Measurements from ENCODE around the gene CALU. TPM values are rescaled to one million over a fixed set of nuclear protein-coding genes. Genes with fewer than 3 reads are reported as not detected.

The CALU gene
- polyA plus RNA-seq, 1 donor from 2014 or later: 38.1 TPM

DNA sequence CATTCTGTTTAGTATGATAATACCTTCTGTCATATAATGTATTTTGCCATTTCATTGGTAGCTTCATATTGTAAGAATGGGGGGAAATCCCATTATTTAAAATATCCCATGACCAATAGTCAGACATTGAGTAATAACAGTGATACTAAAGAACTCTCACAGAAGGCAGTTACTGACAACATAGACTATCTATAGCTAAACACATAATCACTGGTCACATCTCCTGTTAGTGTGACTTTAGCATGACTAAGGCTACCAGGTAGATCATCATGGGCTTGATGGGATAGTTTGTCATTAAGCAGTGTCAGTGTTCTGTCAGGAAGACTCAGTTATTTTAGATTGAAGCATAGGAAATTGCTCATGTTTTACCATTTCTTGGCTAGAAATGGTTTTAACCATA lies 20.1 kb downstream of the CALU start:
- TF ChIP-seq, protein P1, sequence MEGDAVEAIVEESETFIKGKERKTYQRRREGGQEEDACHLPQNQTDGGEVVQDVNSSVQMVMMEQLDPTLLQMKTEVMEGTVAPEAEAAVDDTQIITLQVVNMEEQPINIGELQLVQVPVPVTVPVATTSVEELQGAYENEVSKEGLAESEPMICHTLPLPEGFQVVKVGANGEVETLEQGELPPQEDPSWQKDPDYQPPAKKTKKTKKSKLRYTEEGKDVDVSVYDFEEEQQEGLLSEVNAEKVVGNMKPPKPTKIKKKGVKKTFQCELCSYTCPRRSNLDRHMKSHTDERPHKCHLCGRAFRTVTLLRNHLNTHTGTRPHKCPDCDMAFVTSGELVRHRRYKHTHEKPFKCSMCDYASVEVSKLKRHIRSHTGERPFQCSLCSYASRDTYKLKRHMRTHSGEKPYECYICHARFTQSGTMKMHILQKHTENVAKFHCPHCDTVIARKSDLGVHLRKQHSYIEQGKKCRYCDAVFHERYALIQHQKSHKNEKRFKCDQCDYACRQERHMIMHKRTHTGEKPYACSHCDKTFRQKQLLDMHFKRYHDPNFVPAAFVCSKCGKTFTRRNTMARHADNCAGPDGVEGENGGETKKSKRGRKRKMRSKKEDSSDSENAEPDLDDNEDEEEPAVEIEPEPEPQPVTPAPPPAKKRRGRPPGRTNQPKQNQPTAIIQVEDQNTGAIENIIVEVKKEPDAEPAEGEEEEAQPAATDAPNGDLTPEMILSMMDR (IDR thresholded peaks at IDR 0.05; ENCODE audit: poor library complexity, severe bottlenecking): no peak
- no peak for TF ChIP-seq TAF1 (IDR thresholded peaks at IDR 0.05; ENCODE audit: low read depth)
- TF ChIP-seq SMC3 (conservative IDR thresholded peaks at IDR 0.05; ENCODE audit: poor library complexity): no peak
- TF ChIP-seq EP300 (conservative IDR thresholded peaks at IDR 0.05; ENCODE audit: poor library complexity, severe bottlenecking): no peak
- TF ChIP-seq MXI1 (conservative IDR thresholded peaks at IDR 0.05; ENCODE audit: poor library complexity, severe bottlenecking): no peak
- TF ChIP-seq REST (IDR thresholded peaks at IDR 0.05; ENCODE audit: borderline replicate concordance): no peak
- Histone ChIP-seq H3K4me2 (ENCODE audit: low read length) (no peak overlapping the region), H3K9me3 (ENCODE audit: low read length) (no peaks in the 10 kb centered on the region), H3K79me2 (replicated peaks; ENCODE audit: insufficient read depth, low read length) (no peaks in the 10 kb centered on the region), H2AFZ (ENCODE audit: low read depth, low read length) (no peak overlapping the region), H4K20me1 (ENCODE audit: insufficient read depth) (no peaks in the 10 kb centered on the region), H3K4me3 (ENCODE audit: low read length) (no peak overlapping the region), H3K27ac (ENCODE audit: low read length) (no peak overlapping the region), H3K9ac (ENCODE audit: low read length) (no peak overlapping the region), H3F3A (ENCODE audit: insufficient read depth, low read length, poor library complexity, severe bottlenecking) (no peaks in the 10 kb centered on the region), H3K36me3 (ENCODE audit: insufficient read depth, low read length) (no peaks in the 10 kb centered on the region), H3K27me3 (ENCODE audit: insufficient read depth, low read depth, low read length) (no peaks in the 10 kb centered on the region), H3K9me2 (ENCODE audit: insufficient read depth, low read length) (no peaks in the 10 kb centered on the region)

- no peaks in the 10 kb centered on the region for H3F3A ChIP-seq (ENCODE audit: insufficient read depth, low read length, poor library complexity, severe bottlenecking)
- no peaks in the 10 kb centered on the region for H3K36me3 ChIP-seq (ENCODE audit: insufficient read depth, low read length)
- no peak overlapping the region for H3K27ac ChIP-seq (ENCODE audit: low read length)
- no peak overlapping the region for H2AFZ ChIP-seq (ENCODE audit: low read depth, low read length)
- no peaks in the 10 kb centered on the region for H4K20me1 ChIP-seq (ENCODE audit: insufficient read depth)
- no peaks in the 10 kb centered on the region for H3K9me2 ChIP-seq (ENCODE audit: insufficient read depth, low read length)
- no peak for TF ChIP-seq EP300 (conservative IDR thresholded peaks at IDR 0.05; ENCODE audit: poor library complexity, severe bottlenecking)
- no peaks in the 10 kb centered on the region for H3K9me3 ChIP-seq (ENCODE audit: low read length)
- no peak overlapping the region for H3K4me3 ChIP-seq (ENCODE audit: low read length)
- no peaks in the 10 kb centered on the region for H3K27me3 ChIP-seq (ENCODE audit: insufficient read depth, low read depth, low read length)
- H3K79me2 ChIP-seq (replicated peaks; ENCODE audit: insufficient read depth, low read length): no peaks in the 10 kb centered on the region
- H3K9ac ChIP-seq (ENCODE audit: low read length): no peak overlapping the region
- H3K4me2 ChIP-seq (ENCODE audit: low read length): no peak overlapping the region
Measured at GRCh38 chr7:128763541-128763940, 24.4 kb downstream of the CALU start.

DNA sequence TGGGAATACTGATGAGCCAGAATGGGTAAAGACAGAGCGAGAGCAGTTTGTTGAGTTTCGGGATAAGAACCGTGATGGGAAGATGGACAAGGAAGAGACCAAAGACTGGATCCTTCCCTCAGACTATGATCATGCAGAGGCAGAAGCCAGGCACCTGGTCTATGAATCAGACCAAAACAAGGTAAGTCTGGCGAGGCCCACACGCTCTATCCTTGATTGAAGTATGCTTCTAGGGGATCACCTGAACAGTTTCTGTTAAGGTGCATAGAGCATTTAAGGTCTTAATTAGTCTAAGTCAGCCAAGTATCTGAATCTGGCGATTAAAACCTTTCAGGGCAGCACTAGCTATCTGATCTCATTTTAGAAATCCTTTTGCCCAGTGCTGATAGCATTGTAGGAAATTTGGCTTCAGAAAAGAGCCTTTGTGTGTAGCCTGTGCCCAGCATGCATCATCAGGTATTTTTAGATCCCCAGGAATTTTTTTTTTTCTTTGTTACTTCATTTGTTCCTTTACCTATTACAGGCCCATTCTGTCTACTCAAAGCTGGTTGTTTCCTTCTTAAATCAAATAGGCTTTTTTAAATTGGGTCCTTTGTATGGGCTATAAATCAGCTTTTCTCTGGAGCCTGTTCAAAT lies 28.4 kb downstream of the CALU start:
- TF ChIP-seq TAF1 (IDR thresholded peaks at IDR 0.05; ENCODE audit: low read depth): no peak
- TF ChIP-seq RAD21 (conservative IDR thresholded peaks at IDR 0.05): no peak
- TF ChIP-seq EZH2 (IDR thresholded peaks at IDR 0.05; ENCODE audit: borderline replicate concordance, insufficient read depth, low read length, poor library complexity, severe bottlenecking): no peak
- no peak for TF ChIP-seq SMC3 (conservative IDR thresholded peaks at IDR 0.05; ENCODE audit: poor library complexity)
- TF ChIP-seq MXI1 (conservative IDR thresholded peaks at IDR 0.05; ENCODE audit: poor library complexity, severe bottlenecking): no peak
- TF ChIP-seq EP300 (conservative IDR thresholded peaks at IDR 0.05; ENCODE audit: poor library complexity, severe bottlenecking): no peak
- TF ChIP-seq, protein P1 (IDR thresholded peaks at IDR 0.05; ENCODE audit: poor library complexity, severe bottlenecking): no peak
- no peak for TF ChIP-seq POLR2AphosphoS5 (IDR thresholded peaks at IDR 0.05)
- no peak for TF ChIP-seq REST (IDR thresholded peaks at IDR 0.05; ENCODE audit: borderline replicate concordance)
- H3K9ac ChIP-seq (ENCODE audit: low read length): no peak overlapping the region

More for the DNA sequence above, 28.4 kb downstream of the CALU start:
- no peak overlapping the region for H3K27ac ChIP-seq (ENCODE audit: low read length)
- H3K9me3 ChIP-seq (ENCODE audit: low read length): no peaks in the 10 kb centered on the region
- no peaks in the 10 kb centered on the region for H3K27me3 ChIP-seq (ENCODE audit: insufficient read depth, low read depth, low read length)
- H3K9me2 ChIP-seq (ENCODE audit: insufficient read depth, low read length): no peaks in the 10 kb centered on the region
- no peak overlapping the region for H2AFZ ChIP-seq (ENCODE audit: low read depth, low read length)
- H3K36me3 ChIP-seq (ENCODE audit: insufficient read depth, low read length): no peaks in the 10 kb centered on the region
- H3F3A ChIP-seq (ENCODE audit: insufficient read depth, low read length, poor library complexity, severe bottlenecking): no peaks in the 10 kb centered on the region
- H4K20me1 ChIP-seq (ENCODE audit: insufficient read depth): no peaks in the 10 kb centered on the region
- no peaks in the 10 kb centered on the region for H3K79me2 ChIP-seq (replicated peaks; ENCODE audit: insufficient read depth, low read length)
- no peak overlapping the region for H3K4me3 ChIP-seq (ENCODE audit: low read length)
- no peak overlapping the region for H3K4me2 ChIP-seq (ENCODE audit: low read length)
